Cerebellar nuclear complex (tissue), 1 donor: ENCODE measurements around the gene HTR1D.
"Not testable (repeated sequence)": the region's sequence is repeated elsewhere in the genome, so short reads cannot be mapped to it uniquely, and the experiment has no call there.

Experiments used
- DNase-seq, 2 experiments: peaks; one replicate each; lab custom pipeline; 2025; lab: John Stamatoyannopoulos, UW

The HTR1D gene, protein sequence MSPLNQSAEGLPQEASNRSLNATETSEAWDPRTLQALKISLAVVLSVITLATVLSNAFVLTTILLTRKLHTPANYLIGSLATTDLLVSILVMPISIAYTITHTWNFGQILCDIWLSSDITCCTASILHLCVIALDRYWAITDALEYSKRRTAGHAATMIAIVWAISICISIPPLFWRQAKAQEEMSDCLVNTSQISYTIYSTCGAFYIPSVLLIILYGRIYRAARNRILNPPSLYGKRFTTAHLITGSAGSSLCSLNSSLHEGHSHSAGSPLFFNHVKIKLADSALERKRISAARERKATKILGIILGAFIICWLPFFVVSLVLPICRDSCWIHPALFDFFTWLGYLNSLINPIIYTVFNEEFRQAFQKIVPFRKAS

DNA sequence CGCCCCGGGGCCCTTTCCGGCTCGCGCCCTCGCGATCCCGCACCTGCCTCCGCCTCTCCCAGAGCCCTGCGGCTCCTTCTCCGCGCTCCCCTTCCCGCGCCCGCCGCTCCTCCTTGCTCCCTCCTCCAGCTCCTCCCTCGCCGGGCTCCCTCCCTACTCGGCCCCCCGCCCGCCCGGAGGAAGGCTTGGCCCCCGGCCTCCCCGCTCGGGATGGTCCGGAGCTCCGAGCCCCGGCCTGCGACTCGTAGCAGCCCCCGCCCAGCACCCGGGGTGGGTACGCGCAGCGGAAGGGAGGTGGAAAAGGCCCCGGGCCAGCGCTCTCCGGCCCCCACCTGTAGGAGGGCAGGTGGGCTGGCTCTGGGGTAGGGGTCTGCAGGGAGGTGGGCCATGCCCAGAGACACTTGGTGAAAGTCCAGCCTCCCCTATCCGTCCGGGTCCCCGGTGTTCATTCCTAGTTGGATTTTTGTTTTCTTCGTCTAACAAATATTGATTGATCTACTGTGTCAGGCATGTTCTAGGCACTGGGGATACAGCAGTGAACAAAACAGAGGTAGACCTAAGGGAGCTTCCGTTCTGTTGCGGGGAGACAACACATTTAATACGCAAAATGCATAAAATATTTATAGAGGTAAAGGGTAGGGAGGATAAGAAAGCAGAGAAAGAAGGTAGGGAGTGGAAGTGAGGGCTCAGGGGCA lies at the start of gene HTR1D:
Gene HTR1D, minus strand, starts transcription at position 82 of the 695 bp plus-strand sequence. CDS start 23,283 bp downstream, outside the sequence.
- no peak for DNase-seq

DNA sequence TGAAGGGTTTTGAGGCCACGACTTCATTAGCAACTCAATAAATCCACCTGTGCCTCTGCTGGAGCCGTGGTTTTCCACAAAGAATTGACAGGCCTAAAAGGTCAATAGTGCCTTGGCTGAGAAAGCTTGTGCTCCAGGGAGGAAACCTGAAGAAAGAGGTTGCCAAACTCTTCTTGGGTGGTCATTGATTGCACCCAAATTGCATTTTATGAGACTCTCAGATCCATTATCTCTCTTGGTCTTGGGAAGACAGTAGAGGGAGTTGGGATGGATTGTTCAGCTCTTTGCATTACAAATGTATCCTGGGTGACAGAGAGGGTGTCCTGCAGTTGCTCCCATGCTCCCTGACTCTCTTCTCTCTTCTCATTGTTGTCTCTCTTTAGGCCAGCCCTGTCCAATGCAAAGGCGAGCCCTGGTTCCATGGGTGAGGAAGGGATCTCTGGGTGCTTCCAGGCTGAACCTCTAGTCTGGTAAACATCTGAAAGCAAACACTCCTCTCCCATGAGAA lies 46.1 kb upstream of the HTR1D start:
- no peak for DNase-seq

DNA sequence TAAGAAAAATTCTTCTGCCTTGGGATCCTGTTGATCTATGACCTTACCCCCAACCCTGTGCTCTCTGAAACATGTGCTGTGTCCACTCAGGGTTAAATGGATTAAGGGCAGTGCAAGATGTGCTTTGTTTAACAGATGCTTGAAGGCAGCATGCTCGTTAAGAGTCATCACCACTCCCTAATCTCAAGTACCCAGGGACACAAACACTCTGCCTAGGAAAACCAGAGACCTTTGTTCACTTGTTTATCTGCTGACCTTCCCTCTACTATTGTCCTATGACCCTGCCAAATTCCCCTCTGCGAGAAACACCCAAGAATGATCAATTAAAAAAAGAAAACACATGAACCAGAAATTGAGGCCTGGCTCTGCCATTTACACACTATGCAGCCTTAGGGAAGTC lies 40.8 kb upstream of the HTR1D start:
- not testable (repeated sequence) for DNase-seq

DNA sequence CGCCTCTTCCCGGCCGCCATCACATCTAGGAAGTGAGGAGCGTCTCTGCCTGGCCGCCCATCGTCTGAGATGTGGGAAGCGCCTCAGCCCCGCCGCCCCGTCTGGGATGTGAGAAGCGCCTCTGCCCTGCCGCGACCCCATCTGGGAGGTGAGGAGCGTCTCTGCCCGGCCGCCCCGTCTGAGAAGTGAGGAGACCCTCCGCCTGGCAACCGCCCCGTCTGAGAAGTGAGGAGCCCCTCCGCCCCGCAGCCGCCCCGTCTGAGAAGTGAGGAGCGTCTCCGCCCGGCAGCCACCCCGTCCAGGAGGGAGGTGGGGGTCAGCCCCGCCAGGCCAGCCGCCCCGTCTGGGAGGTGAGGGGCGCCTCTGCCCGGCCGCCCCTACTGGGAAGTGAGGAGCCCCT lies 40.1 kb upstream of the HTR1D start:
- not testable (repeated sequence) for DNase-seq

DNA sequence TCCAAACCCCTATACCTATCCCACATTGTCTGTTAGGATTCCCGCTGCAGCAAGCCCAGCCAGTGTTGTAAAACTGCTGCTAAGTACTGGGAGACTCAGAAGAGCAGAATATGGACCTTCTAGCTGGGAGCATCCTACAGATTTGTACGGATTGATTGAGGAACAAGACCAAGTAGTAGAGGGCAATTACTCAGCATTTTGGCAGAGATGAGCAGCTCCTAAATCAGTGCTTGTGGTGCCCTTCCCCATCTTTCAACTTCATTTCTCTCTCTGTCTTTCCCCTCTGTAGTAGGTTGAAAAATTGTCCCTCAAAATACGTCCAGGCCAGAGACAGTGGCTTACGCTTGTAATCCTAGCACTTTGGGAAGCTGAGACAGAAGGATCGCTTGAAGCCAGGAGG lies 37.3 kb upstream of the HTR1D start:
- DNase-seq: no peak

DNA sequence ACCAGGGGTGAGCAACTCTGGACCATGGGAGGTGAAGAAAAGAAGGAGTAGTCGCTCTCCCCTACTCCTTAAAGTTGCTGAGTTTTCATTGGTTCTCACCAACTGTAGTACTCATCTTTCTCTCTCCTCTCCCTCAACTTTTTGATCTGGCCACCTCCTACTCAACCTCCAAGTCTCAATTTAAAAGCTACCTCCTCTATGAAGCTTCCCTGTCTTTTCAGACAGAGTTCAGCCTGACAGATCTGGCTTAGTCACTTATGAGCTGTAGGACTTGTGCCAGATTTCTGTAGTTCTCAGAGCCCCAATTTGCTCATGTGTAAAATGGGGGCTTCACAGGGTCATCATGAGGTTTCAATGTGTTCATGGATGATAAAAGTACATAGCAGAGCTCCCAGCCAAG lies 34.5 kb upstream of the HTR1D start:
- DNase-seq: no peak

DNA sequence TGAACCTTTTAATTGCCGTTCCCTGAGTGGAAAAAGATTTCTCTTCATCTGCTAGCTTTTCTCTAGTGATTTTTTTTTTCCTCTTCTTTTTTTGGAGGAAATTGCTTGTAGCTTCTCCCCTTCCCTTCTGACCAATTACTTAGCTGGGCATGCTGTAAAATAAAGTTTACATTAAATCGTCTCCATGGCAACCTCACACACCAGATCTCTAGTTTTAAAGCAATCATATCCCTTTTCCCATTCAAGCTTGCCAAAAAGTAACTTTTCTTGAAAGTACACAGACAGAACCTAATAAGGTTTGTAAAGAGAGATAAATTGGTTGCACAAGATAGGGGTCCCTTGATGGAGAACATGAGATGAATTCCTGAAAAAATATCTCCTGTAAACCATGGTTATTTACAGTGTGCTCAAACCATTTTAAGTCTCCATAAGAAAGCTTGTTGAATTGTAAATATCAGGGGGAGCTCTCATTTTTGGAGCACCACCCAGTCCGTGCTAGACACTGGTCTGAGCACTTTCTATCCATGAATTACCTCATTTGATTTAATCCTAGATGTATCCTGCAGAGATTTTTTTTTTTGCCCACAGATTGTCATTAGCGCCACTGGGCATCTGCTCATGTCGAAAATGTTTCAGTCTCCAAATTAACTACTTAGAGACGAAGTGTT lies 32.6 kb upstream of the HTR1D start:
- no peak for DNase-seq

DNA sequence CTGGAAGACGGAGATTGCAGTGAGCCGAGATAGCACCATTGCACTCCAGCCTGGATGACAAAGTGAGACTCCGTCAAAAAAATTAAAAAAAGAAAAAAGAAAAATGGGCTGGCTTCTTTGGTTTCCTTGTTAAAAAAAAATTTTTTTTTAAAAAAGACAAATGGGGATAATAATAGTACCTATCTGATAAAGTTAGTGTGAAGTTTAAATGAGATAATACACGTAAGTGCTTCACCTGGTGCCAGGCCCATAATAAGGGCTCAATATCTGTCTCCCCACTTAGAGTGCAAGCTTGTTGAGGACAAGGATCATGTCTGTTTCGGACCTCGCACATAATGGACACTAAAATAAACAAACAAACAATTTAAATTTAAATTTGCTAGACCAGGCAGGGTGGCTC lies 30.0 kb upstream of the HTR1D start:
- no peak for DNase-seq

DNA sequence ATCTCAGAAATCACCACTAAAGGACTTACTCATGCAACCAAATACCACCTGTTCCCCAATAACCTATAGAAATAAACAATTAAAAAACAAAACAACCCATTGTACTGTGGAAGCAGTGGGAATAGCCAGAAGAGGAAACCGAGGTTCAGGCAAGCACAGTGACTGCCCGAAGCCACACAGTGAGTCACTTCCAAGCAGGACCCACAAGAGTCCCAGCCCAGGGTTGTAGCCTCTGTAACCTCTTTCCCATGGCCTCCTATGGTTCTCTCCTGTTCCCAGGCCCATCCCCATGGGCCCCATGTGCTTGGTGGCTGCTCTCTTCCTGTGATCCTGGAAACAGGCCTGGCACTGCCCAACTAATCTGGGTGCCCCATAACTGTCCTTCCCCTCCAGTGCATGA lies 29.0 kb upstream of the HTR1D start:
- DNase-seq: no peak

DNA sequence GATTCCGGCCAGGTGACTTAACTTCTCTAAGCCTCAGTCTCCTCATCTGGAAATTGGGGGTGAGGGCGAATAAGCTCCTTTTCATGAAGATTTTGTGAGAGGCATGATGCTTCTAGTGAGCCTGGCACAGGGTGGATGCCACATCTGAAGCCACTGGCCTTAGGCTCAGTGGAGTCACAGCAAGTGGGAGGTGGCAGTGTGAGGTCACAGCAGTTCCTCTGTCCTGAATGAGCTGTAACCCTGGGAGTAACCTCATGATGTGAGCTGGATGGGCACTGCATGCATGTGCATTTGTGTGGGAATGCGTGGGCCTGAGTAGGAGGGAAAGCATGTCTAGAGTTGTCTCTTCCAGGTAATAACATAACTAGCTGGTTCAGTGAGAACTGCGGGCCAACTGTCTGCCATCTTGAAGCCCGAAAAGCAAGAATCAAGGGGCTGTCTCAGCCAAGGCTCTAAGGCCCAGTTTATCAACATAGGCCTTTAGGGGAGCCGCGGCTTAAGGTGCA lies 27.0 kb upstream of the HTR1D start:
- DNase-seq: no peak

DNA sequence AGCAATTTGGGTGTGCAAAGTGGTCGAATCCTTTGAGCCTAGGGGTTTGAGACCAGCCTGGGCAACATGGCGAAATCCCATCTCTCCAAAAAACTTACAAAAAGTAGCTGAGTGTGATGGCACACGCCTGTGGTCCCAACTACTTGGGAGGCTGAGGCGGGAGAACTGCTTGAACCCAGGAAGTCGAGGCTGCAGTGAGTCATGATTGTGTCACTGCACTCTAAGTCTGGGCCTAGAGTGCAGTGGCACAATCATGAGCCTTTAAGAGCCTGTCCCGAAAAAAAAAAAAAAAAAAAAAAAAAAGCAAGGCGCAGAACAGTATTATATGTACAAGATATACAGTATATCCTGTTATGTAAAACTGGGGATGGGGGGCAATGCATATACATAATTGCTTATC lies 25.1 kb upstream of the HTR1D start:
- DNase-seq: no peak

DNA sequence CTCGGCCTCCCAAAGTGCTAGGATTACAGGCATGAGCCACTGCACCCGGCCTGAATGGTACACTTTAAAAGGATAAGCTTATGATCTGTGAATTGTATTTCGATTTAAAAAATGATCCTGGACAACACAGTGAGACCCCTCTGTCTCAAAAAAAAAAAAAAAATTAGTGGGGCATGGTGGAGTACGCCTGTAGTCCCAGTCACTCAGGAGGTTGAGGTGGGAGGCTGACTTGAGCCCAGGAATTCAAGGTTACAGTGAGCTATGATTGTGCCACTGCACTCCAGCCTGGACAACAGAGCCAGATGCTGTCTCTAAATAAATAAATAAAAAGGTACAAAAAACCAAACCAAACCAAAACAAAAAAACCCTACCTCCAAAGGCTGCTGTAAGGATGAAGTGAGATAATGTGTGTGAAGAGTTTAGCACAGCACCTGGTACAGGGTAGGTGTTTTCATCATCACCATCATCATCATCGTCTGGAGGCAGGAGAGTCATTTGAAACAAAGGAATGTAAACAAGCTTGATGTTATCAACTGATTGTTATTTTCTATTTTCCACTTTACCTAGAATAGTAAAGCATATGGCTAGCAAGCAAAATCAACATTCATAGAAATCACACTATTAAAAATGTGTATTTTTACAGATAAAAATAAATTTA lies 22.5 kb upstream of the HTR1D start:
- DNase-seq: no peak

DNA sequence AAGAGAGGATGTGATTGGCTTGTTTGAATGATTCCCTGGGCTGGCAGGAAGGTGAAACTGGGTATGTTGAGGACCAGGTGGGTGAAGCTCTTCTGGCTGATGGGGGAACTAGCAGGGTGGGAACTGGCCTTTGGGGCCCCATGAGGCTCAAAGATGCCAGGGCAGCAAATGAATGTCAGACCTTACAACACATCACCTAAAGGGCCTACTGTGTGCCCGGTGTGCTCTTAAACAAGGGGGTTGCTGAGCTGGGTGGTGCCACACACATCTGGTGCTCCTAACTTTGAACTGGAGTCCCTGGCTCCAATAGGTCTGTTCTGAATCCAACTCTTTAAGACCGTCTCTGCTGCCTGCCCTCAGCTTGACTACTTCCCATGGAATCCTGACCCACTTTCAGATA lies 21.3 kb upstream of the HTR1D start:
- DNase-seq: no peak

DNA sequence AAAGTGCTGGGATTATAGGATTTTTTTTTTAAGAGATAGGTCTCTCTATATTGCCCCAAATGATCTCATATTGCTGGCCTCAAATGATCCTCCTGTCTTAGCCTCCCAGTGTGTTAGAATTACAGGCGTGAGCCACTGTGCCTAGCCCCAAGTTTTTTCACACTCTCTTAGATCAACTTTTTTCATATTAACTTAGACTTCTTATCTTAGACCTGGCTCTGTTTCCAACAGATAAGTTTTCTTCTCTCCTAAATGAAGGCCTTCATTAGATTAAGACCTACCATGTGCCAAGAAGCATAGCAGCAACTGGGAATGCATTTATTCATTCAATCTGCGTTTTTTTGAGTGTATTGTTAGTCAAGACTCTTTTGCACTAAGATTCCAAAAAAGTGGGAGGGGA lies 20.2 kb upstream of the HTR1D start:
- no peak for DNase-seq

DNA sequence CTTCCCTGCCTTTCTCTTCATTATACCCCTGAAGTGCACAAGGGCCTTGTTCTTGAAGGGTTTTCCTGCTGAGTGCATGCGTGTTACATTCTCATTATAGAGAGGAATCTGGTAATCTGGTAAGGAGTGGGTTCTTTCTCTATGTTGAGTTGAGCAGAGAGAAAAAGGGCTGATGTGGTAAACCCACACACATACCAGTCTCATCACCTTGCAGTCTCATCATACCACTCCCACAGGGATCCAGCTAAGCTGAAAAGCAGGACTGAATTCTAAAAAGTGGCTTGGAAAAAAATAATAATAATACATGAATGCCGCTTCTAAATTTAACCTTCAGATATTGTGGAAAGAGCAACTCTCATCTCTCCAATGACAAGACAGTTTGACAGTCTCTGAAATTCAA lies 10.5 kb upstream of the HTR1D start:
- no peak for DNase-seq

DNA sequence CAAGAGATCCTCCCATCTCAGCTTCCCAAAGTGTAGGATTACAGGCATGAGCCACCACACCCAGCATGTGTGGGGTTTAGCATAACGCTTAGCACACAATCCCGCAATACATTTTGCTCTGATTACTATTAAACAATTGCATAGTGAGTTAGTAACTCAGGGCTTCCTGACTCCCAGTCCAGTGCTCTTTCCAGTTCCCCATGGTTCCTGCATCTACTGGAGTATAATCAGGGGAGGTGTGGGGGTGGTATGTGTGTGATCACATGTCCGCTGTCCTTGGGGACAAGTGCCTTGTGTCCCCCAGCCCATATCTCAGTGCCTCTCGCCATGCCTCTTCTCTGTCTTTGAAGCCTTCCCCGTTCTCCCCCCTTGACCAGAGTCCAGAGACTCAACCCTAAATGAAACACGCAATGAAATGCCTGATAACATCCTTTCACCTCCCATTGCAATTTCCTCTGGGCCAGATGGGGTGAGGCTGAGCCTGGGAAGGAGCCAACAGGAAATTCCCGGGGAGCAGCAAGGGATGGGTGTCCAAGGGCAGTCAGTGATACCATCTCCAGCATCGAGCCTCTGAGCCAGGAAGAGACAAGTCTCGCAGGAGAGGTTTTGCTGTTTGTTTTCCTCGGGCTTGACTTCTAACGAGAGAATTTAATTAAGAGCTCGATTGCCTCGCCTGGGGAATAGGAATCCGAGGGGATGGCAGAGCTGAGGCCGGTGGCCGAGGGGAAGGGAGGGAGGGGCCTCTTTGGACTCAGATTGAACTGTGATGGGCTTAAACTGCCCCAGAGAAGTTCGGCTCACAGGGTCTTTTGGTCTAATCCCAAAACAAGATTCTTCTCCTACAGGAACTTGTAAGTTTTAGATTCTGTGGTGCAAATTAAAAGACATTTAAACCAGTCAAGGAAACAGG lies 7.7 kb upstream of the HTR1D start:
- no peak for DNase-seq

DNA sequence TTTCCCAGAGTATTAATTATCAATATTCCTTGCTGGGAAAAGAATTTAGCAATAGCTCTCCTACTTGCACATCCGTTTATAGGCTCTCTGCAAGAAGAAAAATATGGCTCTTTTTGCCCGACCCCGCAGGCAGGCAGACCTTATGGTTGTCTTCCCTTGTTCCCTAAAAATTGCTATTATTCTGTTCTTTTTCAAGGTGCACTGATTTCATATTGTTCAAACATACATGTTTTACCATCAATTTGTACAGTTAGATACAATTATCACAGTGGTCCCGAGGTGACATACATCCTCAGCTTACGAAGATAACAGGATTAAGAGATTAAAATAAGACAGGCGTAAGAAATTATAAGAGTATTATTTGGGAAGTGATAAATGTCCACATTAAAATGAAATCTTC lies 6.7 kb upstream of the HTR1D start:
- DNase-seq: not testable (repeated sequence)

DNA sequence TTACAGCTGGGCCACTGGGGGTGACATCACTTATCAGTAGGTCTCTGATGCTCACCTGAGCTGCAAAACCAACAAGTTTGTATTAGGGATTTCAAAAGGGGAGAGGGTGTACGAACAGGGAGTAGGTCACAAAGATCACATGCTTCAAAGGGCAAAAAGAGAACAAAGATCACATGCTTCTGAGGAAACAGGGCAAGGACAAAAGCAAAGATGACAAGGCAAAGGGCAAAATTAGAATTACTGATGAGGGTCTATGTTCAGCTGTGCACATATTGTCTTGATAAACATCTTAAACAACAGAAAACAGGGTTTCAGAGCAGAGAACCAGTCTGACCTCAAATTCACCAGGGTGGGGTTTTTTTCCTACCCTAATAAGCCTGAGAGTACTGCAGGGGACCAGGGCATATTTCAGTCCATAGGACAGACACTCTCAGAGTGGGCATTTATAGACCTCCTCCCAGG lies 6.2 kb upstream of the HTR1D start:
- not testable (repeated sequence) for DNase-seq

DNA sequence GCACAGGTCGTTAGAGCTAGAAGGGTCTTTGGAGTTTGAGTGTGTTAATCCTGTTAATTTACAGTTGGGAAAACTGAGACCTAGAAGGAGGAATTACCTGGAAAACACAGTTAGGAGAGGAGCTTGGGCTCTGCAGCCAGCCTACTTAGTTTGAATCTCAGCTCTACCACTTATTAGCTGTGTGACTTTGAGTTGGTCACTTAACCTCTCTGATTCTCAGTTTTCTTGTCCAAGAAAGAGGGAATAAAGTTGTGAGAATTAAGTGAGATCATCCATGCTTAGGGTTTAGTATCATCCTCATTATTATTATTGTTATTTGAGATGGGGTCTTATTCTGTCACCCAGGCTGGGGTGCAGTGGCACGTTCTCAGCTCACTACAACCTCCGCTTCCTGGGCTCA lies 5.4 kb upstream of the HTR1D start:
- DNase-seq: no peak

DNA sequence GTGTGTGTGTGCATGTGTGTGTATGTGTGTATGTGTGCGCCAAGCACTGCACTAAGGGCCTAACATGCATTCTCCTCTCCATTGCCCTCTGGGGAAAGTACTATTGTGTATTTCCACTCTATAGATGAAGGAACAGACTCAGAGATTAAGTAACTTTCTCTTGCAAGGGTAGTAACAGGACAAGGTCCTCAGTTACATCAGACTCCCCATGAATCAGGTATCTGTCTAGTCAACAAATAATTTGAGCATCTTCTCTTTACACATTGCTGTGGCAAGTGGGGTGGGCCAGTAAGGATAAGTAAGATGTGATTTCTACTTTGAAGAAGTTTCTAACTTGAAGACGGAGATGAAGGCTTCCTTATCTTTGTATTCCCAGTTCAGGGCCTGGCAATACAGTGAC lies 5.0 kb upstream of the HTR1D start:
- DNase-seq: no peak

DNA sequence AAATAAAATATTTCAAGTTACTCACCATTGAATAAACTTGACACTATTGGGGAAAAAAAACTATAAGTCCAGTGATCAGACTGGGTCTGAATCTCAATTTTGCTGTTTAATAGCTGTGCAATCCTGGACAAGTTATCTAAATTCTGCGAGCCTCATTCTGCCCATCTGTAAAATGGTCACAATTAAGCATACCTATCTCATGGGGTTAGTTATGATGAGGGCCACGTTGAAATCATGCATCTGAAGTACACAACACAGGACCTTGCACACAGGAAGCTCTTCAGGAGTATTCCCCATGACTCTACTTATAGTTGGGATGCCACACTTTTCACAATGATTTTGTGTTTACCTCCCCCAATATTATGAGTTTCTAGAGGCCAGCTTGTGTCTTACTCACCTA lies 3.8 kb upstream of the HTR1D start:
- no peak for DNase-seq
